IMR-90 (cell line): Measurements from ENCODE around the gene SBF1. TPM values are rescaled to one million over a fixed set of nuclear protein-coding genes. Genes with fewer than 3 reads are reported as not detected.

Source experiments
- ATAC-seq: fragments of 200-7000 bp; cut with Tn5 transposase; 2 replicates; pipeline ENCODE4 v1.9.1; 2020; ENCODE audit warnings: low read depth, mild to moderate bottlenecking, moderate library complexity
- BruUV-seq: library from RNA; stranded (reverse); fragments of 400-500 nt; replicated peaks from 2 replicates; lab custom pipeline; 2021; lab: Mats Ljungman, UMichigan
- CTCF ChIA-PET: fragments of 300-600 bp; formaldehyde crosslinking; extraction: SDS; loops from one replicate; lab custom pipeline; 2021; ENCODE audit warnings: antibody characterized with exemption; lab: Yijun Ruan, JAX
- POLR2A ChIA-PET: fragments of 300-600 bp; sonication (Branson Sonifier 250); formaldehyde crosslinking; loops from one replicate; lab custom pipeline; 2022; ENCODE audit warnings: antibody characterized with exemption; ENCODE audit not compliant: unreplicated experiment; lab: Charles Lee
- DNase-seq: peaks from one replicate; pipeline ENCODE4 v3.0.0; 2013
- H2AFZ ChIP-seq: replicated peaks from 2 replicates; pipeline ENCODE3; 2013; ENCODE audit warnings: low read length, mild to moderate bottlenecking; ENCODE audit not compliant: poor library complexity
- H2AK5ac ChIP-seq: 2 replicates; pipeline ENCODE4 v1.6.1; 2013; ENCODE audit warnings: low read depth, low read length, inconsistent platforms
- H2AK9ac ChIP-seq: replicated peaks from 2 replicates; pipeline ENCODE3; 2013; ENCODE audit warnings: mild to moderate bottlenecking, low read depth, low read length, moderate library complexity; ENCODE audit not compliant: poor library complexity
- H2BK120ac ChIP-seq: 2 replicates; pipeline ENCODE4 v1.6.1; 2013; ENCODE audit warnings: low read depth, low read length, inconsistent platforms
- H2BK15ac ChIP-seq: 3 replicates; pipeline ENCODE4 v1.6.1; 2013; ENCODE audit warnings: low read depth, low read length, inconsistent platforms
- H2BK20ac ChIP-seq: 2 replicates; pipeline ENCODE4 v1.6.1; 2013; ENCODE audit warnings: low read depth, mild to moderate bottlenecking, inconsistent platforms, low read length, moderate library complexity
- H2BK5ac ChIP-seq: 2 replicates; pipeline ENCODE4 v1.6.1; 2013; ENCODE audit warnings: mild to moderate bottlenecking, low read depth, low read length, inconsistent platforms; ENCODE audit not compliant: poor library complexity, severe bottlenecking
- H3K14ac ChIP-seq: replicated peaks from 2 replicates; pipeline ENCODE4 v1.6.1; 2013; ENCODE audit warnings: low read depth, low read length, inconsistent platforms
- H3K18ac ChIP-seq: 2 replicates; pipeline ENCODE4 v1.6.1; 2013; ENCODE audit warnings: low read depth, low read length, control low read depth
- H3K23ac ChIP-seq: 2 replicates; pipeline ENCODE4 v1.6.1; 2013; ENCODE audit warnings: low read depth, low read length, inconsistent platforms
- H3K27ac ChIP-seq: 2 replicates; pipeline ENCODE4 v1.5.1; 2013; ENCODE audit warnings: mild to moderate bottlenecking, control low read depth, low read length; ENCODE audit not compliant: insufficient read depth
- H3K27me3 ChIP-seq: 2 replicates; pipeline ENCODE4 v1.6.1; 2013; ENCODE audit warnings: low read length; ENCODE audit not compliant: control insufficient read depth, insufficient read depth
- H3K36me3 ChIP-seq: 2 replicates; pipeline ENCODE4 v1.6.1; 2013; ENCODE audit warnings: low read length, mixed read lengths; ENCODE audit not compliant: control insufficient read depth, insufficient read depth
- H3K4ac ChIP-seq: 2 replicates; pipeline ENCODE4 v1.6.1; 2013; ENCODE audit warnings: low read depth, low read length, inconsistent platforms
- H3K4me1 ChIP-seq: 2 replicates; pipeline ENCODE4 v1.6.1; 2013; ENCODE audit warnings: low read length, mixed read lengths; ENCODE audit not compliant: control insufficient read depth, insufficient read depth
- H3K4me2 ChIP-seq: 2 replicates; pipeline ENCODE4 v1.6.1; 2013; ENCODE audit warnings: low read depth, mild to moderate bottlenecking, control low read depth, low read length, moderate library complexity
- H3K4me3 ChIP-seq: 2 replicates; pipeline ENCODE4 v1.5.1; 2013; ENCODE audit warnings: low read depth, mild to moderate bottlenecking, control low read depth, low read length, moderate library complexity; ENCODE audit not compliant: insufficient read depth
- H3K56ac ChIP-seq: 2 replicates; pipeline ENCODE4 v1.6.1; 2013; ENCODE audit warnings: low read length, inconsistent platforms; ENCODE audit not compliant: insufficient read depth; ENCODE audit errors: extremely low read depth
- H3K79me1 ChIP-seq, 2 experiments: 2 replicates each; pipeline ENCODE4 v1.6.1; 2013; ENCODE audit warnings: low read length in 2 of 2, inconsistent platforms in 1 of 2, low read depth in 1 of 2
- H3K9ac ChIP-seq: 2 replicates; pipeline ENCODE4 v1.6.1; 2013; ENCODE audit warnings: low read depth, low read length, control low read depth
- H3K9me1 ChIP-seq: 2 replicates; pipeline ENCODE4 v1.6.1; 2013; ENCODE audit warnings: low read length, inconsistent platforms; ENCODE audit not compliant: insufficient read depth
- H3K9me3 ChIP-seq: 2 replicates; pipeline ENCODE4 v1.6.1; 2013; ENCODE audit warnings: low read length; ENCODE audit not compliant: control insufficient read depth, insufficient read depth
- H4K20me1 ChIP-seq: 2 replicates; pipeline ENCODE4 v1.6.1; 2013; ENCODE audit warnings: low read length, inconsistent platforms; ENCODE audit not compliant: insufficient read depth
- H4K5ac ChIP-seq: 2 replicates; pipeline ENCODE4 v1.6.1; 2013; ENCODE audit warnings: mild to moderate bottlenecking, low read depth, low read length, control low read depth
- H4K8ac ChIP-seq, 2 experiments: 2 replicates each; pipeline ENCODE4 v1.6.1; 2013; ENCODE audit warnings: low read depth in 2 of 2, low read length in 2 of 2, control low read depth in 1 of 2, inconsistent platforms in 1 of 2
- H4K91ac ChIP-seq: 2 replicates; pipeline ENCODE4 v1.6.1; 2013; ENCODE audit warnings: low read depth, low read length, inconsistent platforms; ENCODE audit not compliant: insufficient read depth
- BHLHE40 ChIP-seq: fragments of 150-350 bp; IDR thresholded peaks from 2 replicates; pipeline ENCODE4 v1.6.1; 2016; ENCODE audit warnings: mild to moderate bottlenecking, low read depth, low read length
- CEBPB ChIP-seq: IDR thresholded peaks from 2 replicates; pipeline ENCODE4 v1.6.1; 2012; ENCODE audit warnings: low read depth, low read length, improper control_type of control experiment
- NFE2L2 ChIP-seq: fragments of 150-350 bp; IDR thresholded peaks from 2 replicates; pipeline ENCODE4 v1.6.1; 2016; ENCODE audit warnings: low read depth, mild to moderate bottlenecking, low read length
- RAD21 ChIP-seq: IDR thresholded peaks from 2 replicates; pipeline ENCODE4 v1.6.1; 2012; ENCODE audit warnings: low read length, improper control_type of control experiment
- RCOR1 ChIP-seq: IDR thresholded peaks from 2 replicates; pipeline ENCODE4 v1.6.1; 2012; ENCODE audit warnings: mild to moderate bottlenecking, low read length, improper control_type of control experiment; ENCODE audit not compliant: insufficient replicate concordance
- USF2 ChIP-seq: fragments of 150-350 bp; IDR thresholded peaks from 2 replicates; pipeline ENCODE4 v1.6.1; 2017; ENCODE audit warnings: mild to moderate bottlenecking, antibody characterized with exemption, low read length, low read depth
- WGBS, 2 experiments: methylation state at CpG; one replicate each; pipeline versions ENCODE4 v1.1.5 to v1.1.7; 2013; ENCODE audit warnings: missing lambda C conversion rate in 2 of 2; ENCODE audit not compliant: insufficient read length in 1 of 2; ENCODE audit errors: extremely low coverage in 2 of 2; 5-methylcytosine and 5-hydroxymethylcytosine counted together
- dilution Hi-C: fragments of 300-500 bp; cut with HindIII; formaldehyde crosslinking; loops from one replicate; pipeline ENCODE4 v1.14.3; 2018; ENCODE audit warnings: low sequenced_read_pairs; ENCODE audit not compliant: unreplicated experiment
- in situ Hi-C: fragments of 300-500 bp; cut with MboI; formaldehyde crosslinking; loops from 3 replicates; pipeline ENCODE4 v1.14.3; 2019; ENCODE audit warnings: low sequenced_read_pairs, inconsistent platforms, mixed read lengths
- intact Hi-C: fragments of 100-400 bp; cut with micrococcal nuclease; formaldehyde crosslinking; loops from 2 replicates; pipeline ENCODE4 v1.10.0; 2022
- polyA plus RNA-seq, 3 experiments: library from polyadenylated mRNA; depleted of rRNA; stranded (reverse); fragments of >200 nt; gene quantifications; 2 replicates each; pipeline ENCODE4 v1.2.3, GENCODE V29; 2012; ENCODE audit warnings: low replicate concordance in 1 of 3
- total RNA-seq: library from RNA; depleted of rRNA; stranded (reverse); fragments of >200 nt; gene quantifications from 2 replicates; pipeline ENCODE4 v1.2.3, GENCODE V29; 2012
- TF ChIP-seq, protein P1 (sequence below): conservative IDR thresholded peaks from 2 replicates; pipeline ENCODE4 v1.5.1; 2012; ENCODE audit warnings: mild to moderate bottlenecking, low read depth, low read length, improper control_type of control experiment

Gene SBF1
- total and polyA plus RNA-seq, 2 of the 4 experiments (the other 2 are of a cell fraction), result 21.5 to 33.2 TPM

DNA sequence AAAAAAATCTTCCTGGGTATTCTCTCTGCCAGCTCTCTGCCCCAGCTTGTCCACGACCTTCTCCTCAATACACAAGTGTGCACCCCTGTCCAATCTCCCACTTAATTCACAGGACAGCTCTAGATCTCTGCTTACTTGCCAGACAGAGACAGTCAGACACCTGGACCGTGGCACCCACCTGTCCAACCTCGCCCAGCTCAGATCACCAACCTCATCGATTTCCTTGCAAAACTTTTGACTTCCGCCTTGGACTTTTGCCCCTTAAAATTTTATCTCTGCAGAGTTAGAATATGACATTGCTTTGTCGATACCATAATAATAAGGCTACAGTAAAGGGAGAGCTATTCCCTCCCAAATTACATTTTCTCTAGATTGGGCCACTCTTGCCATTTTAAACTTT lies 22.3 kb upstream of the SBF1 start:
- peaks cover under 1% of the 10 kb centered on the region; the same call in 1 of the 2 replicates for H3K36me3 ChIP-seq
- no peak overlapping the region for H4K8ac ChIP-seq
- no peaks in the 10 kb centered on the region for H3K4me1 ChIP-seq
- H2AK5ac ChIP-seq, result no peak overlapping the region
- H3K9me1 ChIP-seq, result no peaks in the 10 kb centered on the region
- WGBS, 2 experiments, result no CpG with 5 or more reads among the region's 6 CpGs
- H3K18ac ChIP-seq, result no peak overlapping the region
- H4K20me1 ChIP-seq, result no peaks in the 10 kb centered on the region
- intact Hi-C loops (no loop called here), dilution Hi-C loops (no loop called here), in situ Hi-C loops (no loop called here)
- no peak overlapping the region for H4K5ac ChIP-seq
- H3K4me3 ChIP-seq, result no peak overlapping the region
- no peak overlapping the region for H3K27ac ChIP-seq
- no peak overlapping the region for H3K9ac ChIP-seq
- H3K79me1 ChIP-seq, result no peaks in the 10 kb centered on the region
- no peaks in the 10 kb centered on the region for H3K9me3 ChIP-seq
- no peak overlapping the region for H2AFZ ChIP-seq
- ChIA-PET CTCF (no interaction called here), POLR2A (interaction anchor here (0.6 kb wide), 1 partner anchor 19 kb away, joined by 3 read pairs; no protein-coding TSS in a partner anchor)
- ATAC-seq (no peak), DNase-seq (no peak)
- no peak overlapping the region for H2BK120ac ChIP-seq
- no peak overlapping the region for H2BK20ac ChIP-seq
- peaks cover 4% of the 10 kb centered on the region for H3K27me3 ChIP-seq
- no peak overlapping the region for H2BK5ac ChIP-seq
- no peak overlapping the region for H3K23ac ChIP-seq
- no peak overlapping the region for H3K14ac ChIP-seq
- H3K4me2 ChIP-seq, result no peak overlapping the region
- TF ChIP-seq RAD21 (no peak), BHLHE40 (no peak), CEBPB (no peak), NFE2L2 (no peak), USF2 (no peak), RCOR1 (no peak)
- TF ChIP-seq, protein P1, sequence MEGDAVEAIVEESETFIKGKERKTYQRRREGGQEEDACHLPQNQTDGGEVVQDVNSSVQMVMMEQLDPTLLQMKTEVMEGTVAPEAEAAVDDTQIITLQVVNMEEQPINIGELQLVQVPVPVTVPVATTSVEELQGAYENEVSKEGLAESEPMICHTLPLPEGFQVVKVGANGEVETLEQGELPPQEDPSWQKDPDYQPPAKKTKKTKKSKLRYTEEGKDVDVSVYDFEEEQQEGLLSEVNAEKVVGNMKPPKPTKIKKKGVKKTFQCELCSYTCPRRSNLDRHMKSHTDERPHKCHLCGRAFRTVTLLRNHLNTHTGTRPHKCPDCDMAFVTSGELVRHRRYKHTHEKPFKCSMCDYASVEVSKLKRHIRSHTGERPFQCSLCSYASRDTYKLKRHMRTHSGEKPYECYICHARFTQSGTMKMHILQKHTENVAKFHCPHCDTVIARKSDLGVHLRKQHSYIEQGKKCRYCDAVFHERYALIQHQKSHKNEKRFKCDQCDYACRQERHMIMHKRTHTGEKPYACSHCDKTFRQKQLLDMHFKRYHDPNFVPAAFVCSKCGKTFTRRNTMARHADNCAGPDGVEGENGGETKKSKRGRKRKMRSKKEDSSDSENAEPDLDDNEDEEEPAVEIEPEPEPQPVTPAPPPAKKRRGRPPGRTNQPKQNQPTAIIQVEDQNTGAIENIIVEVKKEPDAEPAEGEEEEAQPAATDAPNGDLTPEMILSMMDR, result no peak
- H4K91ac ChIP-seq, result no peak overlapping the region
- H3K56ac ChIP-seq, result no peak overlapping the region
- no peak overlapping the region for H3K4ac ChIP-seq
- no TSS peak for BruUV-seq
- no peak overlapping the region for H2AK9ac ChIP-seq
- H2BK15ac ChIP-seq, result no peak overlapping the region
